Stimulated activated CD8-positive, alpha-beta memory T cell treated with anti-CD3 and anti-CD28 coated beads, Interleukin-15, amount 100 ng/mL, for 24 hours (primary cell): Measurements from ENCODE around the gene EXTL1.

Source experiments
- DNase-seq: peaks from one replicate; pipeline ENCODE4 v3.0.0-alpha.2; 2020; ENCODE audit warnings: low read depth

The EXTL1 gene

DNA sequence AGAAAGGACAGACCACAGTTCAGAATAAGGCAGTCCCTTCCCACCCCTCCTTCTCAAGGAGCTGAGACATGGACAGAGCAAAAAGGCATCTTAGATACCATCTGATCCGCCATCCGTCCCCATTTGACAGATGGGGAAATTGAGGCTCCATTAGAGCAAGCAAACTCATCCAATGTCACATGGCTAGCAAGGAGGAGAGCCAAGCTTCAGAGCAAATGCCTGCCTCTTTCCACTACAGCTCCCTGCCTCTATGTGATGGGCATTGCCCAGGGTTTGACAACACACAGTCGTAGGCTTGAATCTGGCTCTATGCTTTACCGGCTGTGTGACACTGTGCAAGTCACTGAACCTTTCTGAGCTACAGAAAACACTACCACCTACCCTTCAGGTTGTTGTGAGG, 20.4 kb downstream of the EXTL1 start:
- DNase-seq = no peak

DNA sequence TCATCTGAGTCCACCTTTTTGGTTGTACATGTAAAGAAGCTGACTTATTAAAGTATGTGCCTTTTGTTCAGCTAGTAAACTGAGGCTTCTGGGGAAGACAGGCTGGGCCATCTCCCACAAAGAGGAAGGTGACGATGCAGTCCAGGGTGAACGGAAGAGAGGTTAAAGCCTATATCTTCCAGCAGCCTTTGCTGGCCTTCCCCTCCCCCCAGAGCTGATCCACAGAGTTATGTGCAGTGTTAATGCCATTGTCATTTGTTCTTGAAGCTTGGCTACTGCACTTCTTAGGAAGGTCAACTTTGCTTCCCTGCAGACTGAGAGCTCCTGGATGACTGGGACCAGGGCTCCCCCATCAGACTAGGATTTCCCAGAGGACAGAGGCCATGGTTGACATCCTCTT, 22.2 kb downstream of the EXTL1 start:
- DNase-seq = no peak

DNA sequence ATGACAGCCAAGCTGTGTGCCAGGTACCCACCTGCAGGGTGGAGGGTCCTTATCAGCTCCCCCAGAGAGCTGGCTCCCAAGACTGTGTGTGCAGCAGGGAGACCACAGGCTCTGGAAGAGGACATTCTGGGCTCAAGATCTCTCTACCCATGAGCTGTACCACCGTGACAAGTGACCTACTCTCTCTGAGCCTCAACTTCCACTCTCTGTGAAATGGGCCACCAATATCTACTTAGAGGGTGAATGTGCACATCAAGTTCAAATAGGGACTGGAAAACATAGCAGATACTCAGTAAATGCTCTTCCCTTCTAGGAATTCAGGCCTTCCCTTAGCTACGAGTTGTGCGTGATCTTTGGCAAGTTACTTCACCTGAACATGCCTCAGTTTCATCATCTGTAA, 22.8 kb downstream of the EXTL1 start:
- no peak for DNase-seq

DNA sequence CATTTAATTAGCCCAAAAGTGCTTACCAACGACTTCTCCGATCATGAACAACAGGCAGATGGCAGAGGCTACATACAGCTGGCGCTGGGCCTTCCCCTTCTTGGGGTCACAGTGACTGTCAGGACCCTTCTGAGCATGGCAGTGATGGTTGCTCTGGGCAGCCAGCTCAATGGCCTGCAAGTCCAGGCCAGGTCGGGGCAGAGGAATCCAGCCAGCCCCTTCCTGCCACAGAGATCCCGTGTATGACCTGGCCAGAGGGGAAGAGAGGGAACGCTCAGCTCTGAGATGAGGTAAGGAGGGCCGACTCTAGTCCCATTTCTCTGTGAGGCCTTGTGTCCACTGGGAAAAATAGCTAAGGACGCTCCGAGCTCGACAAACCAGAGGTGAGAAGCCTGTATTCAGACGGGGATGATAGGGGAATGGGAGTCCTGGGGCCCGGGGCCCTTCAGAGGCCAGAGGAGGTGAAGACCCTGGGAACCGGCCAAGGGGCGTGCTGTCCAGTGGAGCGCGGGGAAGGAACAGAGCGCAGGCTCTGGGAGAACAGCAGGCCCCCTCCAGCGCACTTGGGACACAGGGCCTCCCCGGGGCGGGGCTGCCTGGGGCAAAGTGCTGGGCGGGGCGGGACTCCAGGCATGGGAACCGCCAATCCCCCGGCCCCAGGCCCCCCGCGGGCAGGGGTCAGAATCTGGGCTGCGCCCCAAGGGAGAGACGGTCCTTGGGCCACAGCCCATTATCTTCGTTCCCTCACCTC, 23.6 kb downstream of the EXTL1 start:
- no peak for DNase-seq

- DNase-seq = no peak
These were observed 24.2 kb downstream of the EXTL1 start, which contains the start of gene SLC30A2 for GRCh38 chr1:26045722-26046245. SLC30A2 (minus strand) TSS chr1:26046118; CDS start chr1:26045896, 222 bp downstream.

GRCh38 chr1:26046246-26047095, 24.9 kb downstream of the EXTL1 start:
- no peak for DNase-seq

DNA sequence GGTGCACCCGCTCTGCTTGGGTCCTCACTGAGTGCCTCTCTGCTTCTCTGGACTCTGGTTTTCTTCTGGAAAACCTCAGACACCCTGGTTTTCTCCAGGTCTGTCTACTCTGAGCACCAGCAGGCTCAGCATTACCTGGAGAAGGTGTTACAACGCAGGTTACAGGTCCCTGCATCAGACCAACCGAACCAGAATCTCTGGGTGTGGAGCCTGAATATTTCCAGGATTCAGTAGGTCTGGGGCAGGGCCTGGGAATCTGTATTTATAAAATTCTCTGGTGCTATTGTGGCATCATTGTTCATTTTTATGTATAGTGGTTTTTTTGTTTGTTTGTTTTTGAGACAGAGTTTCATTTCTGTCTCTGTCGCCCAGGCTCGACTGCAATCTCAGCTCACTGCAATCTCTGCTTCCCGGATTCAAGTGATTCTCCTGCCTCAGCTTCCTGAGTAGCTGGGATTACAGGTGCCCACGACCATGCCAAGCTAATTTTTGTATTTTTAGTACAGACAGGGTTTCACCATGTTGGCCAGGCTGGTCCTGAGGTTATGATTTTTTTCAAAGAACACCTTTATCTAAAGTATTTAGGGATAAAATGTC, 25.8 kb downstream of the EXTL1 start:
- DNase-seq = no peak

DNA sequence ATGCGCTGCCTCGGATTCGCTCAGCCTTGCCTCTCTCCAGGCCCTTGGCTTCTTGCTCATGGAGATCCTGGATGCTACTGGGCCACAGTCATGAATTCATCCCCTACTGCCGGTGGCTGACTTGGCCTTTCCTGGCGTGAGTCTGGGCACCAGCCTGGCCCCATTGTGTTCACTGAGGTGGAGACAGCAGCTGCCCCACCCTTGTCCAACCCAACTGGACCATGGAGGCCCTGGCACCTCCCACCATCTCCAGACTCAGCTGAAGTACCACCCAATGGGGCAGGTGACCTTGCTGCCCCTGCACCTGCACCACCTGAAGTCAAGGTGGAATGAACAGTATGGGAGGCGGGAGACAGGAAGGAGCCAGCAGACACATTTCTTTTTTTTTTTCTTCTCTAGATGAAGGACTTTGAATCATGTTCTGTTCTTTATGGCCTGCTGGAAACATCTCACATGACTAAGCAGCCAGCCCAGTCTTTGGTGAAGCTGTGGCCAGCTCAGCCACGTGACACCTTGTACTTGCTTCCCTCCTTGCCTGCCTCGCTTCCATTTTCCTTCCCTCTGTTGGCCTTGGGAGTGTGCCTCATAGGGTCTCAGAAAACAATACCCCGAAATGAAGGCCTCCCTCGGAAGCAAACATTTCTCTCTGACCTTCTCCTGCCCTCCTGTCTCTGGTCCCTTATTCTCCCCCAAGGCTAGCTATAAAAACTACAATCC, 28.1 kb downstream of the EXTL1 start:
- no peak for DNase-seq

DNA sequence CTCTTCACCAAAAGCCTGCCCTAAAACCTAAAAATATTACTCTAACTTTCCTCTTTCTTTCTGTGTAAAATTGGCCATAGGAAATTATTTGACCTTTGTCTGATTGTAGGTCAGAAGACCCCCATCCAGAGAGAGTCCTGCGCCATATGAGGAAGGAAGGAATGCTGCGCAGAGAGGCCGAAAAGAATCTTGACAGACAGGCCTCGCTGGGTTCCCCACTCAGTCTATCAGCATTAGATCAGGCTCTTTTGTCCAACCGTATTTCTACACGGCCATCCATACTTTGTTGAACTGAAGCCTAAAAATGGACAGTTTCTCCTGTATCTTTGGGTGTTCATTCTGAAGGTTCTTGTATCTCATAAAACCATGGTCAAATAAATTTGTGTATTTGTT, 28.7 kb downstream of the EXTL1 start:
- DNase-seq = no peak

- no peak for DNase-seq
These were observed 32.4 kb downstream of the EXTL1 start for GRCh38 chr1:26053718-26054560.

GRCh38 chr1:26055041-26055440, 33.5 kb downstream of the EXTL1 start:
- no peak for DNase-seq

DNA sequence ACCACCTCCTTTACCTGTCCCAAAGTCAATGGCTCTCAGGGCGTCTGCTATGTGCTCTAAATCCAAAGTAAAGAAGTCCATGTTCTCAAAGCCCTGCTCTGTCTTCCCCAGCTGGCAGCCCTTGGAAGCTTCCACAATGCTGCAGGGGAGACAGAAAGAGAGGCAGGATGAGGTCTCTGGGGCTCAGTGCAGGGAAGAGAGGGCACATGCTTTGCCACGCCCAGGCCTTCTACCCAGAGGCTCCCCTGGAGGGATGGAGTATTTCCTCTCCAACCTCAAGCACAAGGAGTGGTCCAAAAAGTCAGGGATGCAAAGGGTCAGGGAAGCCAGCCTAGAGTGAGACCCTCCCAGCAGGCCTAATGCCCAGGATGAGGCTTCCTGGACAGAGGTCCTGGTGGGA, 35.6 kb downstream of the EXTL1 start:
- DNase-seq = no peak

GRCh38 chr1:26058052-26058595, 36.5 kb downstream of the EXTL1 start:
- no peak for DNase-seq

DNA sequence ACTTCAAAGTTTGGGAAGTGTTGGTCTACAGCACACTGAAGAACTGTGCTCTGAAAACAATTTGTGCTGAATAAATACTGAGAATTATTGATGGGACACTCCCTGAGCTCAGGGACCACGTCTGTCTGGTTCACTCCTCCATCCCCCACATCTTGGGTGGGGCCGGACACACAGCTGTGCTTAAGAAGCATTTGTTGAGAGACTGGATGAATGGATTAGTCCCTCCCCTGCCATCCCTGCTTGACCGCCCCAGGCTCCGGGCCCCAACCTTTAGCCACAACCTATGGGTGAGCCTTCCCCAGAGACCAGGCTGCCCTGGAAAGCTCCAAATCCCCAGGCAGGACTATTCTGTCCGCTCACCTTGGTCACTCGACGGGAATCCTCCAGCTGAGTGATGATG, 38.3 kb downstream of the EXTL1 start:
- DNase-seq = no peak

GRCh38 chr1:26060832-26061574, 39.4 kb downstream of the EXTL1 start:
- no peak for DNase-seq

DNA sequence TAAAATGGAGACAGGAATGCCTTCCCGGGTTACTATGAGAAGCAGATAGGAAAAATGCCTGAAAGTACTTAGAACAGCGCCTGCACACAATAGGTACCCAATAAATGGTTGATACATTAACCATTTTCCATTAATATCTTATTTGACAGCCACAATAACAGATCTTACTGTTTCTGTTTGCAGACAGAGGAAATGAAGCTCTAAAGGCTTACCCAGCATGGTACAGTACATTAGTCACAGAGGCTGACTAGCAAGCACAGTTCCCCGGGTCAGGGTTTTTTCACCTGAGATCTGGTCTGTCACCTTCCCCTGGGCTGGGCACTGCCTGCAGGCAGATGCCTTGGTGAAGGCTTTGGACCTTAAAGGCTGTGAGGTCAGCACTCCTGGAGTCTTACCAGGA, 43.0 kb downstream of the EXTL1 start:
- no peak for DNase-seq

GRCh38 chr1:26066160-26066559, 44.6 kb downstream of the EXTL1 start:
- DNase-seq = no peak

DNA sequence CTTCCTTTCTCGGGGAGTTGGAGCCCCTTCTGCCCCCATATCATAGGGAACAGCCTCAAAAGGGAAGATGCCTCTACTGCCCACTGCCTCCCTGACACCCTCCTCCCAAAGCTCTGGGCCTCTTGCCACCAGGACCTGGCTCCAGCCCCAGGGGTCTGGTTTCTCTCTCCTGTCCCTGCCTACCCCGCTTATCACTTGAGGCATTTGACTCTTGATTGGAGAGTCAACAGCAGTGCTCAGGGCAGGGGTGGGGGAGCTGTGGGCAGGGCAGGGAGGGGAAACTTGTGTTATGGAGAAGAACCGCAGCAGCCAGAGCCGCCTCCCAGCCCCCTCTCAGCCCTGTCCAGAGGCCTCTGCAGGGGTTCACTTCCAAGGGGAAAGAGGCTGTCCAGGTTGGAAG, 45.3 kb downstream of the EXTL1 start:
- no peak for DNase-seq

DNA sequence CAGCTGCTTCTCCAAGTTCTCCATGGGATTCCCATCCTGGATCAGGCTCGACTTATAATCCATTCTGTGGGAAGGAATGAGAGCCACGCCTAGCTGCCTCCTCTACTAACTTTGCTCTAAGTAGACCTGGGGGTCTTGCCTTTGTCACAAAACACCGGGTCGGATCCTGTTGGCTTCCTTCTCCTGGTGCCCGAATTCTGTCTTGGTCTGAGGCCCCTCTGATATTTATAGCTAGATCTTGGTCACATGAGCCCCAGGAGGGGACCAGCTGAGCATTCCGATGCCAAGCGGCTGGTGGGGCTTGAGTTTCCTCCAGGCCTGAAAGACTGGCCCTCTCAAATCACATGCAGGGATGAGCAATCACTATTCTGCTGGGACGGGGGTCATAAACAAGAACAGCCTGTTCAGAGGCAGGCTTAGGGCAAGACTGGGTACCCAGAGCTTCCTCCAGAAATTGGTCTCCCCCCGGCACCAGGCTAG, 45.9 kb downstream of the EXTL1 start, which contains the start of gene TRIM63:
Gene TRIM63 (minus strand): TSS at position 199 of the 480 bp plus-strand sequence. CDS start 136 bp downstream, at position 63.
- DNase-seq = no peak

DNA sequence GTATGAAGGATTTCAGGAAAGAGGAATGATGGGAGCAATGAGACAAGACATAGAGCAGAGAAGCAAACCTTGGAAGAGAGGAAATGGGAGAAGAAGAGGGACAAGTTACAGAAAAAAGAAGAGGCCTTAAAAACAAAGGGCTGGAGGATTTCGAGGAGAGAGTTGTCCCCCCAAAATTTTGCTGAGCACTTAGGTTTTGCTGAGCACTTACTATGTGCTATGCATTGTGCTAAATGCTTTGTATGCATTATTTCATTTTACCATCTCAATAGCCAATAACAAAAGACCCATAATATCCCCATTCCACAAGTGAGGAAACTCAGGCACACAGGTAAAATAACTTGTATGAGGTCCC, 48.3 kb downstream of the EXTL1 start:
- no peak for DNase-seq
